Kidney capillary endothelial cell (primary cell): ENCODE measurements around the gene CETN1.
A peak's percentile ranks its signal among the peaks of the same experiment; 100 is the strongest.

Source experiments
- DNase-seq: peaks from one replicate; pipeline ENCODE4 v3.0.0-alpha.2; 2018; ENCODE audit warnings: low spot score

The CETN1 gene

DNA sequence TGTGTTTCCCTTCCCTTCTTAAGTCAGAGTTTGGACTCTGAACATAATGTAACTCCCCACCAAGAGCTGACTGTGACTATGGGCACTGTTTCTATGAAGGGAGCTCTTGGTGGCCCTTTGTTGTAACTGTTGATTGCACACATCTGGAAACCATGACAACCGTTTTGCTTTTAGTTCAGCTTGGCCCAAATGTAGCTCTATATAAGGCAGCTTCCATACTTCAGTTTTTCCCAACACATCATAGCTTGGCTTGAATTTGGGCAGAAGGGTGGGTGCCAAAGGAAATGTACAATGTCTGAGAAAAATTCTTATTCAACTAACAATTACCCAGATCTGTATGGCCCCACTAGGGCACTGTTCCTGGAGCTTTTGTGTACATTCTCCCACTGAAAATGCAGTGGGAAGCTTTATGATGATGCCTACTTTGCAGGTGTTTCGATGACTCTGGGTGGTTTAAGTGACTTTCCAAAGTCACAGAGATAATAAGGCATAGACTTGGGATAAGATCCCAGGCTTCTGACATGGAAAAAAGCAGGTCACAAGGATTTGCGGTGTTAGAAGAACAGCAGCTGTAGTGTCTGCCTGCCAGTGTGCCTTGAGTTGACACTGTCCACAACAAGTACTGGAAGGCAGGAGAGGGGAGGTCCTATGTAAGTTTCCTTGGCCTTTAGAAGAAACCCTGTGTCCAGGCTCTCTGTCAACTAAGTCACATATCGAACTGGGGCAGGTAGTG lies 2.4 kb upstream of the CETN1 start:
- DNase-seq, result no peak

DNA sequence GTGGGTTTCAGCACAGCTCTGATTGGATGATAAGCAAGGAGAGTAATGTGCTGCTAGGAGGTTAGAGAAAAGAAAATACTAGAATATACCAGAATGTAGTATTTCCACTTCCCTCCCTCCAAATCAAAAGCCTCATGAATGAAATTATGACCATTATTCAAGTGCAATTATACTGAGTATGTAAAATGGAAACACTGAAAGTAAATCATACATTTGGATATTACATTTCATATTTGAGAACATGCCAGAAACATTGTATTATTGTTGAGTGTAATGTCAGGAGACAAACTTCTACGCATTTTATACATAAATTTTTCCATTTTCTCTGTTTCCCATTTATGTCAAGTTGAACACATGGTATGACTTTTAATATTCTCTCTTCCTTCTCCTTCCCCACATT lies 942 bp upstream of the CETN1 start:
- no peak for DNase-seq

DNA sequence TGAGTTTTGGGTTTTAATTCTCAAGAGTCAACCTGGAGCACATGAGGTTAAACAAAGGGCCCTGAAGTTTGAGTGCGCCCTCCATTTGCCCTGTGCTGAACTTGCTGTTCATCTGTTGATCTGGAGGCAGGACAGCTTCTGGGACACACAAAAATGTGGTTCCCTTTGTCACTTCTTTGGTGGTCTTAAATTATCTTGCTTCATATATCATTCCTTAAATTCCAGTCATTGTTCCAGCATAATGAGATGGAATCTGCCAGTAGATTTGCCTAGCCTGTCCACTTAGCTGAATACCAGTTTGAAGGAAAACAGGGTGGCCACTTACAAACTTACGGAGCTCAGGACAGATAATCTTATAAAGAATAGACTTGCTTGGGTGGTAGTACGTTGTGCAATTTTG lies 916 bp downstream of the CETN1 start:
- no peak for DNase-seq

DNA sequence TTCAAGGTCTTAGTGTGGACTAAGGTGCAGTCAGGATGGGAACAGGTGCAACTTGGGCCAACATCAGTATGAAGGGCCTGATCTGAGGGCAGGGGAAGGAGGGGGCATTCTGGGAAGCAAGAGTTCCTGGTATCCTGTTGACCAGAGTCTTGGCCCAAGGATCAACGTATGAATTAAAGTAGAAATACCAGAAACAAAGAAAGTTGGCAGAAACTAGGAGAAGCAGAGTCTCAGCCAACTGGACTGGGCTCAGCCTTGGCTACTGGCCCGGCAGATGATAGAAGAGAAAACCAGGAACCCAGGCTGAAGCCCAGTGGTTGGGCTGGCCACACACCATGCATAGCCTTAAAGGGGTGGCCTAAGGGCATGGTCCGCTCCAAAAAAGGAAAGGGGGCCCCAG lies 2.3 kb downstream of the CETN1 start:
- no peak for DNase-seq

DNA sequence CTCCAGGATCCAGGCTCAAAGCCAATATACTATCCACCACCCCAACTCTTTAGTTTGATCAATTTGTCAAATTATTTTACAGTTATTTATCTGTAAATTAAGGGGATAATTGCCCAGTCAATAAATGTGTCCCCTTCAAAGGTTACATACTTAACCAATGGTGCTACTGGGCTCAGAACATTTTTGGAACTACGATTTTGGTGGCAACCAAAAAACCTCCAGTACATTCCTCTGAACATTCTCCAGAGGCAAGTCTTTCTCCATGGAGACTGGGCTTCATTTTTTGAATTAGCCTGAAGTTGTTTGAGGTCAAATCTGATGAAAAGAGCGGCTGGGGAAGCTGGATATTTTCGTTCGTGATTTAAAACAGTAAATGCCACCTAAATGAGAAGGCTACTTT lies 14.9 kb downstream of the CETN1 start:
- no peak for DNase-seq

DNA sequence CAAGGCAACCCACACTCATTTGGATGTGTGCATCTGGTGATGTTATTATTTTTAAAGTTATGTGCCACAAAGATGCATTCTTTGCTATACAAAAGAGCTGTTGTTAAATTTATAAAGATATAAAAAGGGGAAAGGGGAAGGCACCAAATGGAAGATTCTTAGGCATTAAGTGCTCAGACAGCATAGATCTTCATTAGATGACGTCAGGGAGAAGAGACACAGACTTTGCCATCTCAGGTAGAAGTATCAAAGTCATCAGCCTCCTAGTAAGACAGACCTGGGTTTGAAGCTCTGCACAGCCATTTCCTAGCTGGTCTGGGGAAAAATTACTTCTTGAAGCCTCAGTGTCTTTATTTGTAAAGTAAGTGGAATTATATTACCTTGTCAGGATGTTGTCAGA lies 15.4 kb downstream of the CETN1 start:
- no peak for DNase-seq

DNA sequence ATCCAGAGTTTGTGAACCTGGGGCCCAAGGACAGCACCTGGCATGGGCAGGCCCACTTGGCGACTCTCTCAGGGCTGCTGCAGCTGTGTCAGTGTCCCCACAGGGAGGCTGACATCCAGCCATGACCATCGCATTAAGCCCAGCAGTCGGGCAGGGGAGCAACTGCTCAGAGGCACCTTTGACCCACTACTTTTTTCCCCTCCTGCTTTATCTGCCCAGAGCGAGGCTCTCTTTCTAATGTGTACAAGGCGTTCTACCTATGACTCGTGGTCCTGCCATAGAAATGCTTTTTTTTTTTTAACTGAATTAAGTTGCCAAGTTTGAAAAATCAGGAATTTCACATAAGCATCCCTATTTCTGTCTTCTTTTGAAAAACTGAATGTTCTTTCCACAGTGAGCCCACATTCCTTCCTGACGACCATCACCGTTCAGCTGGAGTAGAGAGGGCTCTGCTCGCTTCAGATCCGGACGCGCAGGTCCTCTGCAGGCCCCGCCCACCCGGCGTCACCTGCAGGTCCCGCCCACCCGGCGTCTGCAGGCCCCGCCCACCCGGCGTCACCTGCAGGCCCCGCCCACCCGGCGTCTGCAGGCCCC lies 16.2 kb downstream of the CETN1 start:
- DNase-seq, result no peak

DNA sequence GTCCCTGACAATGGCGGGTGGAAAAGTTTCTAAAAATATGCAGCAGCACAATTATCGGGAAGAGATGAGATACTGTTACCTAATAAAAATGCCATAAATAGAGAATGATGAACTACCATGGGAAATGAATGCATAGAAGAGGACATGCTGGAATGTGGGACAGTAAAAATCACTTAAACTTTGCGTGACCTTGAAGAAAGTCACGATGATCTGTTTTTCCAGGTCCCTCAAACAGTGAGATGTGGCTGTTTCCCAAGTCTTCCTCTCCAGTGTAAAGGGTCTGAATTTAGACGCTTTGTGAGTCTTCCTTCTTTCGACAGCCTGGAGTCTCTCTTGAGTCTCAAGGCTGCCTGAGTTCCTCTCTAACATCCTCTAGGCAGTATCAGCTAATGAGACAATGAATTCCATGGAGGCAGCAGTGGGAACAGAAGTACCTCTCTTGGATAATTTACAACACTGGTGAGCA lies 18.0 kb downstream of the CETN1 start:
- no peak for DNase-seq

DNA sequence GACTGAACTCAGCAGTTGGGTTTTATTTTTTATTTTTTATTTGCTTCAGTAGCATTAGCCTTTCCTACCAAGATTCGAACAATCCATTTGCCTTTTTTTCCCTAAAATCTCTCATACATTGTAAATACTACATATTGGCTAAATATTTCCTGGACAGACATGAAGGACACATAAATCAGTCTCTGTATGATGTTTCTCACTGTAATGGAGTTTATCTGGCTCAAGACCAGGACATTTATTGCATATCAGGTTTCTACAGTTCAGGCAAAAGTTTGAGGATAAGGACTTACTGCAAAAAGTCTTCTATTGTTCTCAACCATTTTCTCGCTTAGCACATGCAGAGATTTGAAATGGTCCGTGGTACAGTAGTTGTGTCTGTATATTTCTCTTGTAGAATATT lies 19.9 kb downstream of the CETN1 start:
- no peak for DNase-seq

DNA sequence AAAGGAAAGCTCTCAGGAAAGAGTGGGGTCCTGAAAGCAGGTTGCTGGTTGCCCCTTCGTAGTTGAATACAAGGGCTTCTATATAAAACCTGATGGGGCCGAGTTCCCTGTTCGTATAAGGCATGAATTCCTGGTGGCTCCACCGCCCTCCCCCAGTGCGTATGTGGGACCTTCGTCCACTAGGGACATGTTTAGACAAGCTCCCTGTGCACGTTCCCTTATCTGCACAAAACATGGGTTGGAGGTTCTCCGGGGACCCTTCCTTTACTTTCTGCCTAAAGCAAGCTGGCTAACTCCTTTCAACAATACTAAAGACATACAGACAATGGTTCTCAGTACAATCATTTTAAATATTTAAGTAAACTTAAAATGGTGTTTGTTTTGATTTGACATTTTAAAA lies 24.6 kb downstream of the CETN1 start:
- DNase-seq, result no peak

DNA sequence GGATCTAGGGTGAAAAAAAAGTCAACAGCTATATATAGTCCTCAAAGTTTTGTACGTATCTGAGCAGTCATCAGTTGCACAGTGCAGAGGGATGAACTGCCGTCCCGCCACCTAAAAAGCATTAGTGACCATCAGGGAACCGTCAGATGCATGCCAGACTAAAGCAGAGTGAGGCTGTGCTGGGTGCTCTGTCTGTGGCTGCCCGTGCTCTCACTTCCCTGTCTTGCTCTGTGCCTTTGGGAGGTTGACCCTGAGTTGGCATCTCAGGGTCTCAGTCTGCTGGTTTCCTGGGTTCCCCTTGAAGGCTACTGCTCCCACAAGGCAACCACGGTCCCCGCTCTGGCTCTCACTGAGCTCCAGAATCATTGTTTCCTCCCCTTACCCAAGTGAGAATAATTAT lies 27.8 kb downstream of the CETN1 start:
- no peak for DNase-seq

DNA sequence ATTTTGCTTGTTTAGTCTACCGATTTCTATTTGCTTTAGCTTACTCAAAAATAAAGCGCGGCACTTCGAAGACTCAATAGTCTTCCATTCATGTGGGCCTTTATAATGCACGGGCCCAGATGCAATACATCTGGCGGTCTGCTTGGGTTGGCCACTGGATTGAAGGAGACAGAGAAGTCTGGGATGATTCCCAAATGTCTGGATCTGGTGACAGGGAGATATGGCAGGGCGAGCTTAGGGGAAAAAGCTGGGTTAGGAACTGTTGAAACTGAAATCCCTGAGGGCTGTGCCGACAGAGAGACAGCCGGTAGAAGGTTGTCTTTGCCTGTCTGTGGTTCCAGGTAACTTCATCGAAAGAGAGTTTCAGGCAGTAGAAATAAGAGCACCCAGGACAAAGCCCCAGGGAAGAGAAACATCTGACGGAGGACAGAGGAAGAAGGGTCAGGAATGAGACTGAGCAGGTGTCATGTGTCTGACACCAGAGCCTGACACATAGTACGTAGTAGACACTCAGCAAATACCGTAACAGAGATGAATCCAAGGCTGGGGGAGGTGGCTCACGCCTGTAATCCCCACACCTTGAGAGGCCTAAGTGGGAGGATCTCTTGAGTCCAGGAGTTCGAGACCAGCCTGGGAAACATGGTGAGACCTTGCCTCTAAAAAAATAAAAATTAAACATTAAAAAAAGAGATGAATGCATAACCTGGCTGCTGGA lies 30.2 kb downstream of the CETN1 start:
- no peak for DNase-seq

DNA sequence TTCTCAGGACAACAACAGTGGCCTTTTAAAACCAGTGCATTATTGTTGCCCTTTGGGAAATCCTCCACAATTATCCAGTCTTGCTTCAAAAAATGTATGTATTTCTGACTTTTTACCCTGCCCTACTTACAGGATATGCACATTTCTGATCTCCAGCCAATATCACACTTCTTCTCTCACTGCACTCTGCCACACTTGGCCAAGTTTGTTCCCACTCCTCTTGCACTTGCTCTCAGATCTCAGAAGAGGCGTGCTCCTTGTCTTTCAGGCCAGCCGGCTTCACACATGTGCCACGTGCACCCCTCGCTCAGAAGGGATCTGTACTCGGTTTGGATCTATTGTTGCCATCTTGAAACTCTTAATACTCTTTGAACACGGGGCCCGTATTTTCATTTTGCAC lies 32.0 kb downstream of the CETN1 start:
- DNase-seq, result no peak

DNA sequence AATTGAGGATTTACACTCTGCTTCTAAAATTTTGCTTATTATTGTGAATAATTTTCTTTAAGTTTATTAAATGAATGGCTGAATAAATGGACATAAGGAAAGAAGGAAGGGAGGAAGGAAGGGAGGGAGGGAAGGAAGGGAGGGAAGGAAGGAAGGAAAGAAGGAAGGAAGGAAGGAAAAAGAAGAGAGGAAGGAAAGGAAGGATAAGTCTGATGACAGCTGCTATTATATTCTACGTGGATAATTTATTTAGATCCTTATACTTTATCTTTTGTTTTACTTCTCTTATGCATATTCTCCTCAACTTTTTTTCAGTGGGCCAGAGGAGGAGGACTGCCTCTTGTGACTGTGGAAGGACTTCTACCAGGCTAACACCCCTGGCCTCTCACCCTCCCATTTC lies 34.0 kb downstream of the CETN1 start:
- DNase-seq, result no peak

DNA sequence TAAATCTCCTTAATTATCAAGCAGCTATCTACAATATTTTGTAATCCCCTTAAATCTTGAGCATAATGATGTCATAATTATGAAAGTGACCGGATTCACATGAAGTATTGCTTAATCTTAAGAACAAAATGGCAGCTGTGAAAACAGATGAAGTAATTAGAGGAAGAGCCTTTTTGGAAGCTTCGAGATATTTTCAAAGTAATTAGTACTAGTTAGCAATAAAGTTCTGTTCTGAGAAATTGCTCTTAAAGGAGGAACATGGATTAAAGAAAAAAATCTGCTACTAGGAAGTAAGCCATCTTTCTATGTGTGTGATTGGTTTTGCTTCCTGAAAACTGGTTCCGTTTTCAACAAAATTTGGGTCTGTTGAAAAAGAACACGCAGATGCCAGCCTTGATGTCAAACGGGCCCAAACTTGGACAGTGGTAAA lies 34.9 kb downstream of the CETN1 start:
- no peak for DNase-seq

DNA sequence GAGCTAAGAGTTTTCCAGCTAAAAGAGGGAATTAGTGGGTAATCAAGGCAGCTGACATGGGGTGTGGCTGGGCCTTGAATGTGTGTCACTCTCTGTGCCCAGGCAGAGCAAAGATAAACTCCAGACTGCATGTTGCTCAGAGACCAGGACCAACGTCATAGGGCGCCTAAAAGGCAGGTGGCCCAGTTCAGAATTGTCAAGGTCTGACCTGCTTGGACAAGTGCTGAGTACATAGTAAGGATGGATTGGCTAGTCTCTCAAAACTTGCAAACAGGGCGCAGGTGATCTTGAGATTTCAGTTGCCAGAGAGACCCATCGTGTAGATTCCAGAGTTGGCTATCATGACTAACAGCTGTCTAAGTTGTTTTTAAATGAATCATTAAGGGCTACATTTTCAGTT lies 35.6 kb downstream of the CETN1 start:
- DNase-seq, result no peak

DNA sequence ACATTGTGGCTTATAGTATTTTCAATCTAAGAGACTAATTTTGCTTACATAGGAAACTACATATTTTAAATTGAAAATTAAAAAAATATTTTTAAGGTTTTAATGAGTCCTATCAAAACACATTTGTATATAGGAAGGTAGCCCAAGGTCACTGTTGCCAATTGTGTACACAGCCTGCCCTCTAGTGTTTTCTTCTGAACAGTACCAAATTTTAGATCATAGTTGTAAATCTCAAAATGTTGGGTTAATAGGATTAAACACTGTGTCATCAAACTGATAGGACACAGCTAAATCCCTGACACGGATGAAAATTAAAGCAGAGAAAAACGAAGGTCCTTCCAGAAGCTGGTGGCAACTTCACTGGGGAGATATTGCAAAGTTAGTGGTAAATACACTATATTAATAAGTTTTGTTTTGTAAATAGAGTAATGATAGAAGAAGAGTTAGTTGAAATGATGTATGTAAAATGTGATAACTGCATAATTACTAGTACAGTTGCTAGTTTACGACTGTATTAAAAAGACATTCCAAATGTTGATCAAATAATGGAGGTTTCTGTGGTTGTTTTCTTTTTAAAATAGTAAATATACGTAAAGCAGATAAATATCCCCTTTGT lies 36.3 kb downstream of the CETN1 start:
- DNase-seq, result peak; percentile 48

DNA sequence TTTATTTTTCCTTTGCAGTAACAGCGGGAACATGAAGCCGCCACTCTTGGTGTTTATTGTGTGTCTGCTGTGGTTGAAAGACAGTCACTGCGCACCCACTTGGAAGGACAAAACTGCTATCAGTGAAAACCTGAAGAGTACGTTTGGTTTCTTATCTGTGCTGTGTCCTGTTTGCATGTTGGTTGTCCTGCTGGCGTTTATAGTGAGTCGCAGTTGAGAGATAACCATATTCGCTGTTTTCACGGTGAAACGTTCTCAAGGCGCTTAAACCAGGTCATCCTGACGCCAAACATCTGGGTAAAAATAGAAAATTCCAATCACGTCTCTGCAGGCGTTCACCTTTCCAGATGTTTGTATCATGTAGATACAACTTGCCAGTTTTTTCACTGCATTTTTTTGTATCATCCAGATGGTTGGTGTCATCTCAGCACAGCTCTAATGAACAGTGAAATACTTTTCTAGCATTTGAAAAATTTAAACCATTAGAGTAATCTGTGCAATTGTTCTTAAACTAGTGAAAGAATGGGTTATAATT lies 37.9 kb downstream of the CETN1 start:
- DNase-seq, result no peak

DNA sequence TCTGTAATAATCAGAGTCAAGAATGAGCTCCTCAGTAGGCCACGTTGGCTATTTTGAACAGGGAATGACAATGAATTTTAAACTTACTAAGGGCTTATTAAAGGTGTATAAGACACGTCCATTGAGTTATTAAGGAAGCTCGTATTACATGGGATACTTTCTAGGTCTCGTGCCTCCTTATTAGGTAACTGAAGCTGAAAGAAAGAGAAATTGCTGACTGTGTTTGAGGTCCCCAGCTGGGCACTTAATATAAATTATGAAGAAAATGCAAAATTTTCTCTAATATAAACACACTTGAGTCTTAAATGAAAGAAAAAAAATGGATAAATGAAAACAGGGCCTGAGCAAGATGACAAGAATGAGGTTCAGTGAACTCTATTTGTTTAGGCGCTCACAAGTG lies 38.4 kb downstream of the CETN1 start:
- no peak for DNase-seq

DNA sequence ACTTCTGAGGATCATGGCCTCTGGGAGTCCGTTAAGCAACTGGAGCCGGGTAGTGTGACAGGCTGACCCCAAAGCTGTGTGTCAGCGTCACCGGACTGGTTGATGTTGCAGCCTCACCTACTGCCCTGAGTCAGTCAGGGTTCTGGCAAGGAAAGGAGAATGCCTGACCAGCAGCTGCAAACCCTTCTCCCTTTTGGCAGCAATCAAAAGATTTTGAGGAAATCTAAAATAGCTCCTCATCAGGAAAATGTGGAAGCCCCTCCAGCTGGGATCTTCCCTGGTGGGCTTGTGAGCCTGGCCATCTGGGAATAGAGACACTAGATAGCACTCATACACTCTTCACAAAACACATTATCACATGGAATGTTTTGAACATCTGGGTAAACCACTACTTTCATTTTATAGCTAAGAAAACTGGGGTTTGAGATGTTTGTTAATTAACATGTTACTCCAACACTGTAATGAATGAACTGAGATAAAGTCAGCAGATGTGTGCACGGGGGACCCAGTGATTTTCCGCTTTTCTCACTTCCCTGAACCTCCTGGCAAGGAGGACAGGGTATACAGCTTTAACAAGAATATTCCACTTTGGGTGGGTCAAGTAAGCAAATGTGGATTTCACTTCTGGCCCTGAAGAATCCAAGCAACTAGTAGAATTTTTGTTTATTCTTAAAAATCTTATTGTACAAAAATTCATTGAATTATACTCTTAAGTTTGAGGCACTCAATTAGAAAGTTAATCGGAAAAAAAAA lies 41.3 kb downstream of the CETN1 start:
- no peak for DNase-seq

DNA sequence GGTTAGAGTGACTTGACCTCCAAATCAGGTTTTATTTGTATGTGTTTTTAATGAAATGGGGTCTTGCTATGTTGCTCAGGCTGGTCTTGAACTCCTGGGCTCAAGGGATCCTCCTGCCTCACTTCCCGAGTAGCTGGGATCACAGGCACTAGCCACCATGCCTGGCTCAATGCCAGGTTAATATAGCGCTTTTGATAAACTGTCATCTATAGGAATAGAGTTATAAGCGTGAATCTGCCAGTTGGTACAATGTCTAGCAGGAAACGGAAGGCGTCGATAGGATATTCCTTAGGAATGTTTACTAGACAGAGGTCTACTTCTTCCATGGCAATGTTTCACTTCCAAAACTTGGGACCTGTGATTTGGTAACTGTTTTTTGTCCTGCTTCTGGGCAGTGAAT lies 42.1 kb downstream of the CETN1 start:
- DNase-seq, result peak; percentile 72
